ENCODE measurements around the gene DRG1.
"Not testable (repeated sequence)": the region's sequence is repeated elsewhere in the genome, so short reads cannot be mapped to it uniquely, and the experiment has no call there.

DNA sequence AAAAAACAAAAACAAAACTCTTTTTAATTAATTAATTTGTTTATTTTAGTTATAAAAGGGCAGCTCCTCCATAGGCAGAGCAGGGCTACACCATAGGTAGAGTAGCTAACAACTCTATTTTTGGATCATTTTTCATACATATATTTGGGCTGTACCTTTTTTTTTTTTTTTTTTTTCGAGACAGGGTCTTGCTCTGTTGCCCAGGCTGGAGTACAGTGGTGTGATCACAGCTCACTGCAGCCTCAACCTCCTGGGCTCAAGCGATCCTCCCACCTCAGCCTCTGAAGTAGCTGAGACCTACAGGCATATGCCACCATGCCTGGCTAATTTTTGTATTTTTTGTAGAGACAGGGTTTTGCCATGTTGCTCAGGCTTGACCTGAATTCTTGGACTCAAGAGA lies 2.9 kb downstream of the DRG1 start:
- TF ChIP-seq, protein P1, sequence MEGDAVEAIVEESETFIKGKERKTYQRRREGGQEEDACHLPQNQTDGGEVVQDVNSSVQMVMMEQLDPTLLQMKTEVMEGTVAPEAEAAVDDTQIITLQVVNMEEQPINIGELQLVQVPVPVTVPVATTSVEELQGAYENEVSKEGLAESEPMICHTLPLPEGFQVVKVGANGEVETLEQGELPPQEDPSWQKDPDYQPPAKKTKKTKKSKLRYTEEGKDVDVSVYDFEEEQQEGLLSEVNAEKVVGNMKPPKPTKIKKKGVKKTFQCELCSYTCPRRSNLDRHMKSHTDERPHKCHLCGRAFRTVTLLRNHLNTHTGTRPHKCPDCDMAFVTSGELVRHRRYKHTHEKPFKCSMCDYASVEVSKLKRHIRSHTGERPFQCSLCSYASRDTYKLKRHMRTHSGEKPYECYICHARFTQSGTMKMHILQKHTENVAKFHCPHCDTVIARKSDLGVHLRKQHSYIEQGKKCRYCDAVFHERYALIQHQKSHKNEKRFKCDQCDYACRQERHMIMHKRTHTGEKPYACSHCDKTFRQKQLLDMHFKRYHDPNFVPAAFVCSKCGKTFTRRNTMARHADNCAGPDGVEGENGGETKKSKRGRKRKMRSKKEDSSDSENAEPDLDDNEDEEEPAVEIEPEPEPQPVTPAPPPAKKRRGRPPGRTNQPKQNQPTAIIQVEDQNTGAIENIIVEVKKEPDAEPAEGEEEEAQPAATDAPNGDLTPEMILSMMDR (IDR thresholded peaks at IDR 0.05; ENCODE audit: insufficient read depth, low read length, poor library complexity, severe bottlenecking): not testable (repeated sequence)
- TF ChIP-seq EZH2phosphoT487 (conservative IDR thresholded peaks at IDR 0.05; ENCODE audit: low read length): not testable (repeated sequence)

Measured in SU-DHL-6 (cell line).